Spinal cord (tissue), 10 donors: ENCODE results near the gene SLC26A6. TPM values are rescaled to one million over a fixed set of nuclear protein-coding genes. Genes with fewer than 3 reads are reported as not detected.

Source experiments
- DNase-seq, 6 donors: peaks; one replicate each; pipeline versions ENCODE4 v3.0.0 to v3.0.0-alpha.2; 2013 to 2015; ENCODE audit warnings: low spot score in 6 of 6, low read depth in 4 of 6
- H3K27ac ChIP-seq: one replicate; pipeline ENCODE4 v1.5.1; 2013; ENCODE audit warnings: low read depth, low read length, control low read depth
- H3K27me3 ChIP-seq: one replicate; pipeline ENCODE4 v1.6.1; 2013; ENCODE audit warnings: low read length; ENCODE audit not compliant: control insufficient read depth, insufficient read depth
- H3K36me3 ChIP-seq: one replicate; pipeline ENCODE4 v1.6.1; 2013; ENCODE audit warnings: low read length; ENCODE audit not compliant: control insufficient read depth, insufficient read depth
- H3K4me1 ChIP-seq: one replicate; pipeline ENCODE4 v1.6.1; 2013; ENCODE audit warnings: low read length; ENCODE audit not compliant: control insufficient read depth, insufficient read depth
- H3K4me3 ChIP-seq: one replicate; pipeline ENCODE4 v1.5.1; 2013; ENCODE audit warnings: low read depth, low read length, control low read depth
- H3K9me3 ChIP-seq: one replicate; pipeline ENCODE4 v1.6.1; 2013; ENCODE audit warnings: low read length; ENCODE audit not compliant: control insufficient read depth, insufficient read depth
- WGBS: methylation state at CpG from one replicate; pipeline ENCODE4 v1.1.5; 2013; ENCODE audit warnings: missing lambda C conversion rate; ENCODE audit not compliant: insufficient coverage; 5-methylcytosine and 5-hydroxymethylcytosine counted together
- long read RNA-seq, 4 donors: transcript quantifications; one replicate each; lab custom pipeline, GENCODE V29; 2026
- polyA plus RNA-seq, 2 donors: library from polyadenylated mRNA; unstranded; fragments of 120-200 nt; gene quantifications; one replicate each; pipeline ENCODE4 v1.2.1, GENCODE V29; 2013; ENCODE audit not compliant: insufficient read length in 2 of 2
- total RNA-seq, 2 donors: library from RNA; depleted of rRNA in 1 of 2; stranded (reverse); fragments of 120-200 nt in 1 of 2; fragments of >200 nt in 1 of 2; gene quantifications; one replicate each; pipeline versions ENCODE4 v1.2.3 to v1.2.4, GENCODE V29; 2013 to 2014
- donor health status: healthy.

Gene SLC26A6
- 10 to 100 TPM; 11.7 to 27.5 TPM for total RNA-seq
- 10 to 100 TPM; 17.8 to 25.6 TPM for polyA plus RNA-seq
- long read RNA-seq, donor 1, result 0 reads
- long read RNA-seq, donor 2, result 0 reads
- long read RNA-seq, donor 3, result 0 reads
- long read RNA-seq, donor 4, partial matches to known transcripts, result 0 of 1 reads
- long read RNA-seq, donor 4, other reads (novel, unspliced or antisense), result 0 of 1 reads

- H3K27ac ChIP-seq, result peak within 1 kb of the TSS; percentile 81
- peaks cover 68% of the 10 kb centered on the region for H3K36me3 ChIP-seq
- peak; percentile 82 to 98 (median 94) for DNase-seq
- peak within 1 kb of the TSS; percentile 89 for H3K4me3 ChIP-seq
- H3K27me3 ChIP-seq, result no peaks in the 10 kb centered on the region
- H3K9me3 ChIP-seq, result no peaks in the 10 kb centered on the region
- peaks cover 27% of the 10 kb centered on the region for H3K4me1 ChIP-seq
- 0% methylated on average over 66 of the region's 68 CpGs for WGBS
Observed at GRCh38 chr3:48635222-48636021, at the start of gene SLC26A6. Gene SLC26A6 (minus strand): TSS chr3:48635461. CDS start chr3:48635393, 68 bp downstream.

GRCh38 chr3:48684480-48685143, 49.4 kb upstream of the SLC26A6 start:
- Histone ChIP-seq H3K4me3 (peak overlapping the region; percentile 79), H3K27ac (peak overlapping the region; percentile 33), H3K27me3 (no peaks in the 10 kb centered on the region), H3K9me3 (no peaks in the 10 kb centered on the region), H3K36me3 (peaks cover 70% of the 10 kb centered on the region), H3K4me1 (peaks cover 32% of the 10 kb centered on the region)
- no peak for DNase-seq
- WGBS, result 79% methylated on average over 6 of the region's 7 CpGs

GRCh38 chr3:48684054-48684349, 48.7 kb upstream of the SLC26A6 start:
- peaks cover 32% of the 10 kb centered on the region for H3K4me1 ChIP-seq
- no peak overlapping the region for H3K27ac ChIP-seq
- no peaks in the 10 kb centered on the region for H3K27me3 ChIP-seq
- 73% methylated on average over 6 of the region's 8 CpGs for WGBS
- no peak overlapping the region for H3K4me3 ChIP-seq
- DNase-seq, result no peak
- peaks cover 70% of the 10 kb centered on the region for H3K36me3 ChIP-seq
- no peaks in the 10 kb centered on the region for H3K9me3 ChIP-seq

- Histone ChIP-seq H3K27me3 (no peaks in the 10 kb centered on the region), H3K4me3 (no peak overlapping the region), H3K9me3 (no peaks in the 10 kb centered on the region), H3K4me1 (peaks cover 32% of the 10 kb centered on the region), H3K27ac (no peak overlapping the region), H3K36me3 (peaks cover 70% of the 10 kb centered on the region)
- no peak for DNase-seq
- 99% methylated on average over 9 of the region's 9 CpGs for WGBS
Observed at GRCh38 chr3:48682786-48683185, 47.5 kb upstream of the SLC26A6 start.

- DNase-seq, result no peak
- Histone ChIP-seq H3K27me3 (no peaks in the 10 kb centered on the region), H3K9me3 (no peaks in the 10 kb centered on the region), H3K4me1 (peaks cover 32% of the 10 kb centered on the region), H3K27ac (no peak overlapping the region), H3K36me3 (peaks cover 69% of the 10 kb centered on the region), H3K4me3 (no peak overlapping the region)
- WGBS, result 97% methylated on average over 13 of the region's 17 CpGs
Observed at GRCh38 chr3:48681974-48682610, 46.8 kb upstream of the SLC26A6 start.

- WGBS, result 98% methylated on average over 7 of the region's 7 CpGs
- DNase-seq, result no peak
- H3K27me3 ChIP-seq, result no peaks in the 10 kb centered on the region
- H3K36me3 ChIP-seq, result peaks cover 66% of the 10 kb centered on the region
- no peak overlapping the region for H3K27ac ChIP-seq
- no peak overlapping the region for H3K4me3 ChIP-seq
- no peaks in the 10 kb centered on the region for H3K9me3 ChIP-seq
- H3K4me1 ChIP-seq, result peaks cover 32% of the 10 kb centered on the region
Observed at GRCh38 chr3:48681541-48681880, 46.2 kb upstream of the SLC26A6 start.

GRCh38 chr3:48680811-48681540, 45.7 kb upstream of the SLC26A6 start:
- Histone ChIP-seq H3K36me3 (peaks cover 65% of the 10 kb centered on the region), H3K9me3 (no peaks in the 10 kb centered on the region)
- 96% methylated on average over 16 of the region's 17 CpGs for WGBS

GRCh38 chr3:48679411-48680391, 44.4 kb upstream of the SLC26A6 start:
- Histone ChIP-seq H3K27me3 (no peaks in the 10 kb centered on the region), H3K27ac (no peak overlapping the region), H3K4me3 (no peak overlapping the region), H3K9me3 (no peaks in the 10 kb centered on the region), H3K36me3 (peaks cover 69% of the 10 kb centered on the region), H3K4me1 (peaks cover 20% of the 10 kb centered on the region)
- no peak for DNase-seq
- WGBS, result 91% methylated on average over 16 of the region's 20 CpGs

More at GRCh38 chr3:48680811-48681540, 45.7 kb upstream of the SLC26A6 start:
- no peak for DNase-seq
- Histone ChIP-seq H3K4me1 (peaks cover 28% of the 10 kb centered on the region), H3K27ac (no peak overlapping the region), H3K4me3 (no peak overlapping the region), H3K27me3 (no peaks in the 10 kb centered on the region)
